Mesendoderm (in vitro differentiated cells): ENCODE results near the gene FOXS1.

Experiments
- DNase-seq: peaks from one replicate; pipeline ENCODE4 v3.0.0; 2013
- H2AK5ac ChIP-seq: 2 replicates; pipeline ENCODE4 v1.6.1; 2013; ENCODE audit warnings: low read length, inconsistent platforms
- H2BK120ac ChIP-seq: 2 replicates; pipeline ENCODE4 v1.6.1; 2013; ENCODE audit warnings: low read depth, mild to moderate bottlenecking, low read length, moderate library complexity, mixed read lengths
- H2BK15ac ChIP-seq: replicated peaks from 2 replicates; pipeline ENCODE4 v1.6.1; 2013; ENCODE audit warnings: low read depth, mild to moderate bottlenecking, moderate library complexity
- H2BK5ac ChIP-seq: 2 replicates; pipeline ENCODE4 v1.6.1; 2013; ENCODE audit warnings: low read length, inconsistent platforms
- H3K18ac ChIP-seq: 2 replicates; pipeline ENCODE4 v1.6.1; 2013; ENCODE audit warnings: mild to moderate bottlenecking, low read length, mixed read lengths
- H3K23ac ChIP-seq: one replicate; pipeline ENCODE4 v1.6.1; 2013; ENCODE audit warnings: low read length
- H3K27ac ChIP-seq: 2 replicates; pipeline ENCODE4 v1.5.1; 2013; ENCODE audit warnings: low read depth, mild to moderate bottlenecking, inconsistent platforms, low read length, moderate library complexity
- H3K27me3 ChIP-seq: 2 replicates; pipeline ENCODE4 v1.6.1; 2013; ENCODE audit warnings: low read length, control low read depth, mild to moderate bottlenecking, inconsistent platforms; ENCODE audit not compliant: insufficient read depth, poor library complexity
- H3K36me3 ChIP-seq: 2 replicates; pipeline ENCODE4 v1.6.1; 2013; ENCODE audit warnings: low read length, inconsistent platforms; ENCODE audit not compliant: control insufficient read depth, insufficient read depth
- H3K4ac ChIP-seq: one replicate; pipeline ENCODE4 v1.6.1; 2013; ENCODE audit warnings: low read depth, mild to moderate bottlenecking, low read length, moderate library complexity
- H3K4me1 ChIP-seq: 2 replicates; pipeline ENCODE4 v1.6.1; 2013; ENCODE audit warnings: low read depth, low read length, inconsistent platforms; ENCODE audit not compliant: control insufficient read depth
- H3K4me2 ChIP-seq: 2 replicates; pipeline ENCODE4 v1.6.1; 2013; ENCODE audit warnings: low read length
- H3K4me3 ChIP-seq: 2 replicates; pipeline ENCODE4 v1.5.1; 2013; ENCODE audit warnings: mild to moderate bottlenecking, low read length
- H3K56ac ChIP-seq: one replicate; pipeline ENCODE4 v1.6.1; 2013; ENCODE audit warnings: low read length
- H3K79me1 ChIP-seq: 2 replicates; pipeline ENCODE4 v1.6.1; 2013; ENCODE audit warnings: low read length, inconsistent platforms
- H3K79me2 ChIP-seq: 2 replicates; pipeline ENCODE4 v1.6.1; 2013; ENCODE audit warnings: mild to moderate bottlenecking, low read length; ENCODE audit not compliant: control insufficient read depth, insufficient read depth
- H3K9ac ChIP-seq: 2 replicates; pipeline ENCODE4 v1.6.1; 2013; ENCODE audit warnings: low read length, inconsistent platforms
- H4K5ac ChIP-seq: one replicate; pipeline ENCODE4 v1.6.1; 2013; ENCODE audit warnings: low read length
- H4K8ac ChIP-seq: one replicate; pipeline ENCODE4 v1.6.1; 2013; ENCODE audit warnings: low read depth, mild to moderate bottlenecking, control low read depth, low read length, moderate library complexity
- WGBS: extraction: QIAGEN DNeasy Blood & Tissue Kit; methylation state at CpG from one replicate; pipeline ENCODE4 v1.1.7; 2013; ENCODE audit warnings: low lambda C conversion rate, missing lambda C conversion rate; ENCODE audit not compliant: insufficient coverage; ENCODE audit errors: extremely low coverage; 5-methylcytosine and 5-hydroxymethylcytosine counted together

The FOXS1 gene

DNA sequence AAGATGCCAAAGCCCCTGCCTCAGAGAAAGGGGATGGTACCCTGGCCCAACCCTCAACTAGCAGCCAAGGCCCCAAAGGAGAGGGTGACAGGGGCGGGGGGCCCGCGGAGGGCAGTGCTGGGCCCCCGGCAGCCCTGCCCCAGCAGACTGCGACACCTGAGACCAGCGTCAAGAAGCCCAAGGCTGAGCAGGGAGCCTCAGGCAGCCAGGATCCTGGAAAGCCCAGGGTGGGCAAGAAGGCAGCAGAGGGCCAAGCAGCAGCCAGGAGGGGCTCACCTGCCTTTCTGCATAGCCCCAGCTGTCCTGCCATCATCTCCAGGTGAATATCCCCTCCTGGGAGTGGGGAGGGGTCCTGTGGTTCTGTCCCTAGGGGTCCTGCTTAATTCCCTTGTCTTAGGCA, 25.2 kb downstream of the FOXS1 start:
- Histone ChIP-seq H4K8ac (no peak overlapping the region), H2BK15ac (no peak overlapping the region), H3K23ac (no peak overlapping the region), H3K4me1 (no peaks in the 10 kb centered on the region), H3K4me3 (no peak overlapping the region), H3K56ac (no peak overlapping the region), H3K79me1 (no peaks in the 10 kb centered on the region), H3K27me3 (no peaks in the 10 kb centered on the region), H3K4me2 (no peak overlapping the region), H4K5ac (no peak overlapping the region), H2BK120ac (no peak overlapping the region), H2AK5ac (no peak overlapping the region), H3K18ac (no peak overlapping the region), H3K27ac (no peak overlapping the region), H2BK5ac (no peak overlapping the region), H3K9ac (no peak overlapping the region), H3K36me3 (no peaks in the 10 kb centered on the region), H3K4ac (no peak overlapping the region), H3K79me2 (no peaks in the 10 kb centered on the region)
- no peak for DNase-seq
- no CpG with 5 or more reads among the region's 6 CpGs for WGBS

DNA sequence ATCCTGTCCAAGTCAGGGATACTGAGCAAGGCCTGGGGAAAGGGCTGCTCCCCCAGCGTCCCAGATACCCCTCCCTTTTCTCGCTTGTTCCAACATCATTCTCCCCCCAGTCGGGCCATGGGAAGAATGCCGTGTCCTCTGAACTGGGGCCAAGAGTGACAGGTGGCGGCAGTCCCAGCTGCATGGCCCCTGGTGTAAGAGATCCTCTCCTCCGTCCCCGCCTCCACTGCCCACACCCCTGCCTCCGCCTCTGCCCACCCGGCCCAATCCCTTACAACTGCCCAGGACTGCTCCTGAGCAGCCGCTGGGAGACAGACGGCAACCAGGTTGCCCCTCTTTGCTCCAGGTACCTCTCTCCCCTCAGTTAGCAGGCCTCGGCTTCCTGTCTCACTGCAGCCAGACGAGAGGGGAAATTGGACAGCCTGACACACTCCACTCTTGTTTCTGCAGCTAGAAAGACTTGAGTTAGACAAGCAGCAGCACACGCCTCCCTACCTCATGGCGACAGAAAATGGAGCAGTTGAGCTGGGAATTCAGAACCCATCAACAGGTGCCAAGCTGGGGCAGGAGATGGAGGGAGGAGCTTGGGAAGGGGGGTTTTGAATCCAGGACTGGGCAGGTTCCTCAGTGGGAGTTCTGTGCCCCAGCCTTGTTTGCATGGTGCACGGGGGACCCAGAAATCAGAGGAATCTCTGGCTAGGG, 26.2 kb downstream of the FOXS1 start, which contains the start of gene MYLK2:
Gene MYLK2 (plus strand): TSS at position 274 of the 702 bp plus-strand sequence. CDS start 225 bp downstream, at position 499.
- H3K79me1 ChIP-seq = no peaks in the 10 kb centered on the region
- H2AK5ac ChIP-seq = no peak within 1 kb of the TSS
- H3K4me2 ChIP-seq = no peak within 1 kb of the TSS
- H3K23ac ChIP-seq = no peak within 1 kb of the TSS
- no CpG with 5 or more reads among the region's 16 CpGs for WGBS
- no peak within 1 kb of the TSS for H4K8ac ChIP-seq
- no peak within 1 kb of the TSS for H2BK5ac ChIP-seq
- DNase-seq = no peak
- H3K56ac ChIP-seq = no peak within 1 kb of the TSS
- H3K9ac ChIP-seq = no peak within 1 kb of the TSS
- no peaks in the 10 kb centered on the region for H3K36me3 ChIP-seq
- no peak within 1 kb of the TSS for H3K18ac ChIP-seq
- no peaks in the 10 kb centered on the region for H3K27me3 ChIP-seq
- H3K27ac ChIP-seq = no peak within 1 kb of the TSS
- no peak within 1 kb of the TSS for H3K4ac ChIP-seq
- no peak within 1 kb of the TSS for H2BK120ac ChIP-seq
- H3K79me2 ChIP-seq = no peaks in the 10 kb centered on the region
- no peaks in the 10 kb centered on the region for H3K4me1 ChIP-seq
- no peak within 1 kb of the TSS for H4K5ac ChIP-seq
- no peak within 1 kb of the TSS for H2BK15ac ChIP-seq
- H3K4me3 ChIP-seq = no peak within 1 kb of the TSS

DNA sequence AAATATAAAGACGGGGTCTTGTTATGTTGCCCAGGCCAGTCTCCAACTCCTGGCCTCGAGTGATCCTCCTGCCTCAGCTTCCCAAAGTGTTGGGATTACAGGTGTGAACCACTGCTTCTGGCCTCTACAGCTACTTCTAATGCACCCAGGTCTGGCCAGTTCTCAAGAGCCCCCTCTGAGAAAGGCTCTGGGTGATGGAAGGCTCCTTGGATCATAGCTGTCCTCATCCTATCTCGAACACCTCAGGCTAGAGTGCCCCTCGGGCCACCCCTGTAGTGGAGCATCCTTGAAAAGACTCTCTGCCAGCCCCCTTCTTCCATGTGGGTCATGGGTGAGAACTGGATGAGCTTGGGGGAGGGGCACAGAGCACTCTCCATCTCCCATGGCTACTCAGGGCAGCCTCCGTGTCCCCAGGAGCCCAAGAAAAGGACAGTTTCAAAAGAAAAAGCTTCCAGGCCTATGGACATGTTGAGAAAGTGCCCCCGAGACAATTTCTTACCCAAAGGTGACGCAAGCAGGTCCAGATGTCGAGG, 27.0 kb downstream of the FOXS1 start:
- Histone ChIP-seq H3K56ac (no peak overlapping the region), H4K5ac (no peak overlapping the region), H2BK5ac (no peak overlapping the region), H3K79me2 (no peaks in the 10 kb centered on the region), H3K4me2 (no peak overlapping the region), H2AK5ac (no peak overlapping the region), H3K4me3 (no peak overlapping the region), H3K4me1 (no peaks in the 10 kb centered on the region), H4K8ac (no peak overlapping the region), H2BK15ac (no peak overlapping the region), H3K23ac (no peak overlapping the region), H3K27me3 (no peaks in the 10 kb centered on the region), H2BK120ac (no peak overlapping the region), H3K27ac (no peak overlapping the region), H3K4ac (no peak overlapping the region), H3K36me3 (no peaks in the 10 kb centered on the region), H3K18ac (no peak overlapping the region), H3K79me1 (no peaks in the 10 kb centered on the region), H3K9ac (no peak overlapping the region)
- no peak for DNase-seq
- whole genome bisulfite sequencing = no CpG with 5 or more reads among the region's 8 CpGs

- H3K4me3 ChIP-seq = no peak overlapping the region
- no peak overlapping the region for H2BK15ac ChIP-seq
- H4K5ac ChIP-seq = no peak overlapping the region
- WGBS = no CpG with 5 or more reads among the region's 5 CpGs
- no peak overlapping the region for H2AK5ac ChIP-seq
- H3K27me3 ChIP-seq = no peaks in the 10 kb centered on the region
- H4K8ac ChIP-seq = no peak overlapping the region
- H3K27ac ChIP-seq = no peak overlapping the region
- no peak for DNase-seq
- no peak overlapping the region for H3K23ac ChIP-seq
- H2BK120ac ChIP-seq = no peak overlapping the region
- no peak overlapping the region for H3K4me2 ChIP-seq
- no peaks in the 10 kb centered on the region for H3K36me3 ChIP-seq
- H3K79me1 ChIP-seq = no peaks in the 10 kb centered on the region
- no peak overlapping the region for H3K56ac ChIP-seq
- no peak overlapping the region for H3K18ac ChIP-seq
- H3K4ac ChIP-seq = no peak overlapping the region
- H3K4me1 ChIP-seq = no peaks in the 10 kb centered on the region
- no peak overlapping the region for H2BK5ac ChIP-seq
- H3K9ac ChIP-seq = no peak overlapping the region
- H3K79me2 ChIP-seq = no peaks in the 10 kb centered on the region
These were observed 27.9 kb downstream of the FOXS1 start for GRCh38 chr20:31817461-31817860.

- no peak overlapping the region for H3K23ac ChIP-seq
- H3K27me3 ChIP-seq = no peaks in the 10 kb centered on the region
- WGBS = no CpG with 5 or more reads among the region's 5 CpGs
- H2AK5ac ChIP-seq = no peak overlapping the region
- H3K4ac ChIP-seq = no peak overlapping the region
- no peak overlapping the region for H3K9ac ChIP-seq
- H3K4me2 ChIP-seq = no peak overlapping the region
- no peak for DNase-seq
- H3K4me3 ChIP-seq = no peak overlapping the region
- no peak overlapping the region for H3K27ac ChIP-seq
- no peak overlapping the region for H2BK120ac ChIP-seq
- no peaks in the 10 kb centered on the region for H3K79me1 ChIP-seq
- H3K4me1 ChIP-seq = no peaks in the 10 kb centered on the region
- no peak overlapping the region for H4K8ac ChIP-seq
- no peaks in the 10 kb centered on the region for H3K79me2 ChIP-seq
- no peak overlapping the region for H2BK15ac ChIP-seq
- H3K56ac ChIP-seq = no peak overlapping the region
- H3K18ac ChIP-seq = no peak overlapping the region
- no peak overlapping the region for H4K5ac ChIP-seq
- H2BK5ac ChIP-seq = no peak overlapping the region
- no peaks in the 10 kb centered on the region for H3K36me3 ChIP-seq
These were observed 29.2 kb downstream of the FOXS1 start for GRCh38 chr20:31816221-31816620.
